ENCODE measurements around the gene ISLR2. TPM values are rescaled to one million over a fixed set of nuclear protein-coding genes. Genes with fewer than 3 reads are reported as not detected.

The ISLR2 gene
- total and polyA plus RNA-seq, 2 donors (not counting 3 experiments of a cell fraction or from before 2014, with no cell fraction given) = not detected

GRCh38 chr15:74123658-74124057 lies 6.7 kb upstream of the ISLR2 start:
- peaks cover 31 to 38% of the 10 kb centered on the region in 2 experiments for H3K27me3 ChIP-seq (ENCODE audit: control insufficient read depth in 2 of 2, insufficient read depth in 2 of 2, low read length in 2 of 2)
- ChIA-PET CTCF (interaction anchor here (1.2 to 3.9 kb wide), 4 partner anchors 16 to 199 kb away, joined by 3 to 15 read pairs (median 8); no protein-coding TSS in a partner anchor), POLR2A (no interaction called here)
- FAIRE-seq = no peak
- H3K4me1 ChIP-seq (ENCODE audit: control insufficient read depth, extremely low read depth, insufficient read depth, low read length) = peaks cover 4% of the 10 kb centered on the region
- no peak overlapping the region for H3K4me3 ChIP-seq (replicated peaks in 1 of 3; ENCODE audit: insufficient read depth in 1 of 3, low read depth in 1 of 3, low read length in 3 of 3)
- TF ChIP-seq JUN (IDR thresholded peaks at IDR 0.05; ENCODE audit: borderline replicate concordance, insufficient read depth, insufficient read length, low read depth) (no peak), MYC (IDR thresholded peaks at IDR 0.05; ENCODE audit: low read depth, low read length) (no peak), CTCF (IDR thresholded peaks at IDR 0.05; ENCODE audit: extremely low read depth in 1 of 2, insufficient read depth in 1 of 2, low read depth in 1 of 2, low read length in 2 of 2) (no peak), MAX (IDR thresholded peaks at IDR 0.05; ENCODE audit: insufficient read depth, insufficient read length) (no peak), GATA2 (IDR thresholded peaks at IDR 0.05; ENCODE audit: insufficient read depth, insufficient read length, low read depth, low read length) (no peak), FOS (IDR thresholded peaks at IDR 0.05; ENCODE audit: borderline replicate concordance, insufficient read depth, low read length) (no peak), POLR2AphosphoS5 (IDR thresholded peaks at IDR 0.05; ENCODE audit: insufficient read depth, low read depth, low read length) (no peak)
- H3K79me2 ChIP-seq (ENCODE audit: control insufficient read depth, insufficient read depth, low read length) = no peaks in the 10 kb centered on the region
- no TSS peak for BruUV-seq (replicated peaks)
- dilution Hi-C loops (cut with MboI; ENCODE audit: extremely low pct_ligation_motif_present, low sequenced_read_pairs) (no loop called here), intact Hi-C loops (cut with micrococcal nuclease) (no loop called here)
- H3K9me1 ChIP-seq (replicated peaks; ENCODE audit: control insufficient read depth, extremely low read depth, insufficient read depth, low read length) = no peaks in the 10 kb centered on the region
- H4K20me1 ChIP-seq (replicated peaks; ENCODE audit: control insufficient read depth, extremely low read depth, insufficient read depth, low read length) = no peaks in the 10 kb centered on the region
- H3K4me2 ChIP-seq (ENCODE audit: insufficient read depth, low read length) = no peak overlapping the region
- no peak overlapping the region for H3K27ac ChIP-seq (ENCODE audit: insufficient read depth, low read depth, low read length)
- H3K9ac ChIP-seq (replicated peaks; ENCODE audit: extremely low read depth, insufficient read depth, low read length) = no peak overlapping the region
- no peak for DNase-seq (ENCODE audit: low read depth, low spot score)
- no peak overlapping the region for H2AFZ ChIP-seq (ENCODE audit: low read depth, low read length)
- H3K36me3 ChIP-seq (ENCODE audit: control insufficient read depth in 2 of 2, extremely low read depth in 1 of 2, insufficient read depth in 2 of 2, low read length in 2 of 2) = no peaks in the 10 kb centered on the region
- H3K9me3 ChIP-seq (replicated peaks; ENCODE audit: control insufficient read depth, insufficient read depth, low read length) = no peaks in the 10 kb centered on the region
